OCI-LY1 (cell line): ENCODE measurements around the gene AGBL1.

Experiments
- H2AFZ ChIP-seq: fragments of 200-600 bp; sonication (generic), shearing (Covaris generic); 2 replicates; pipeline ENCODE4 v1.6.0; 2014; ENCODE audit warnings: antibody characterized with exemption, mild to moderate bottlenecking, low read length
- H3F3A ChIP-seq: fragments of 200-600 bp; sonication (generic), shearing (Covaris generic); 2 replicates; pipeline ENCODE4 v1.6.0; 2014; ENCODE audit warnings: mild to moderate bottlenecking, antibody characterized with exemption, low read length, moderate library complexity; ENCODE audit not compliant: insufficient read depth
- H3K27ac ChIP-seq: fragments of 200-600 bp; sonication (generic); 2 replicates; pipeline ENCODE4 v1.5.1; 2014; ENCODE audit warnings: low read length, mixed run types, mild to moderate bottlenecking, low read depth; ENCODE audit not compliant: poor library complexity, severe bottlenecking
- H3K27me3 ChIP-seq: fragments of 200-600 bp; sonication (generic); 2 replicates; pipeline ENCODE4 v1.6.0; 2014; ENCODE audit warnings: antibody characterized with exemption, mild to moderate bottlenecking, low read length, moderate library complexity; ENCODE audit not compliant: insufficient read depth
- H3K36me3 ChIP-seq: fragments of 200-600 bp; sonication (generic); 2 replicates; pipeline ENCODE4 v1.6.1; 2014; ENCODE audit warnings: mild to moderate bottlenecking, antibody characterized with exemption, low read length, moderate library complexity, mixed read lengths; ENCODE audit not compliant: insufficient read depth
- H3K4me1 ChIP-seq: fragments of 200-600 bp; sonication (generic); 2 replicates; pipeline ENCODE4 v1.5.1; 2014; ENCODE audit warnings: mild to moderate bottlenecking, low read length, moderate library complexity; ENCODE audit not compliant: insufficient read depth, severe bottlenecking
- H3K4me2 ChIP-seq: fragments of 200-600 bp; sonication (generic), shearing (Covaris generic); 2 replicates; pipeline ENCODE4 v1.6.1; 2014; ENCODE audit warnings: low read length
- H3K4me3 ChIP-seq: fragments of 200-600 bp; sonication (generic); 2 replicates; pipeline ENCODE4 v1.5.1; 2014; ENCODE audit warnings: low read length, low read depth, mild to moderate bottlenecking, mixed read lengths; ENCODE audit not compliant: poor library complexity, severe bottlenecking
- H3K79me2 ChIP-seq: fragments of 200-600 bp; shearing (Covaris generic); 2 replicates; pipeline ENCODE4 v1.6.1; 2016; ENCODE audit warnings: mixed run types, low read length, mixed read lengths; ENCODE audit not compliant: insufficient read depth
- H3K9ac ChIP-seq: fragments of 200-600 bp; sonication (generic), shearing (Covaris generic); 2 replicates; pipeline ENCODE4 v1.6.1; 2014; ENCODE audit warnings: mild to moderate bottlenecking, low read length, mixed read lengths
- H3K9me2 ChIP-seq: fragments of 200-600 bp; sonication (generic), shearing (Covaris generic); 2 replicates; pipeline ENCODE4 v1.6.1; 2014; ENCODE audit warnings: low read depth, mild to moderate bottlenecking, low read length, mixed read lengths
- H3K9me3 ChIP-seq: fragments of 200-600 bp; shearing (Covaris generic); 2 replicates; pipeline ENCODE4 v1.6.1; 2014; ENCODE audit warnings: low read length, mixed read lengths
- H4K20me1 ChIP-seq: fragments of 200-600 bp; sonication (generic), shearing (Covaris generic); 2 replicates; pipeline ENCODE4 v1.6.0; 2016; ENCODE audit warnings: mild to moderate bottlenecking, low read length; ENCODE audit not compliant: insufficient read depth
- EZH2 ChIP-seq: fragments of 200-600 bp; sonication (generic), shearing (Covaris generic); IDR thresholded peaks from 2 replicates; pipeline ENCODE4 v1.8.0; 2017; ENCODE audit warnings: borderline replicate concordance, mixed run types, mild to moderate bottlenecking, antibody characterized with exemption, low read length, moderate library complexity, mixed read lengths
- TF ChIP-seq, protein P1 (sequence below): fragments of 200-600 bp; sonication (generic), shearing (Covaris generic); IDR thresholded peaks from 2 replicates; pipeline ENCODE4 v1.5.1; 2017; ENCODE audit warnings: mild to moderate bottlenecking, antibody characterized with exemption, low read length, moderate library complexity, mixed read lengths

AGBL1 gene

DNA sequence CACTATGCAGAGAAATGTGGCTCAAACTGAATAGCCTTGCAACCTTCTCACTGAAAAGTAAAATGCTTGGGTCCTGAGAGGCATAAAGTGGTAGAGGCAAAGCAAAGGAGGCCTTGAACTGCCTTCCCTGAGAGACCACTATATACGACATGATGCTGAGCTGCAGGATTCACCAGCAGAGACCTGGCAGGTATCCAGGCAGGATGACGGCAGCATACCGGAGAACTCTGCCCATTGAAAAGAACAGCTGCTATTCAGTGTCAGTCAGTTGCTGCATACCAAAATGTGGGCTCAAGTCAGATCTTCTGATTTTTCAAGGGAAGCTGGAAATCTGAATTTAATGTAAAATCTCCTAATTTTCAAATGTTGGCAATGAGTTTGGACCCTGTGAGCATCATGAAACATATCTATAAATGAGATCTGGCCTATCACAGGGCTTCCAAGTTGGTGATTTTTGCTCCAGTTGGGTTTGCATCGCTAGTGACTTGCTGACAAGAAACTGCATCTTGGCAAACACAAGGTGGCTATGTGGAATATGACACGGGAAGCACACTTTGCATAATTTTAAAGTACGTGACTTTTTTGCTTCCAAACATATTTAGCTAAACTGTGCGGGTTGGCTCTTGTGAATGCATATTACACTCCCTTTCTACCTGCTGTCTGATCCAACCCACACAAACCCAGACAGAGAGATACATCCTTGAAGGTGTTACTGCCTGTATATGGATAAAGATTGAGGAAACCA is 529.0 kb downstream of the AGBL1 start:
- Histone ChIP-seq H3K4me1 (no peaks in the 10 kb centered on the region), H2AFZ (no peak overlapping the region), H3F3A (no peaks in the 10 kb centered on the region), H4K20me1 (no peaks in the 10 kb centered on the region), H3K9ac (no peak overlapping the region), H3K4me3 (no peak overlapping the region), H3K9me3 (no peaks in the 10 kb centered on the region), H3K79me2 (no peaks in the 10 kb centered on the region), H3K4me2 (no peak overlapping the region), H3K36me3 (no peaks in the 10 kb centered on the region), H3K9me2 (no peaks in the 10 kb centered on the region), H3K27ac (no peak overlapping the region), H3K27me3 (no peaks in the 10 kb centered on the region)
- TF ChIP-seq, protein P1, sequence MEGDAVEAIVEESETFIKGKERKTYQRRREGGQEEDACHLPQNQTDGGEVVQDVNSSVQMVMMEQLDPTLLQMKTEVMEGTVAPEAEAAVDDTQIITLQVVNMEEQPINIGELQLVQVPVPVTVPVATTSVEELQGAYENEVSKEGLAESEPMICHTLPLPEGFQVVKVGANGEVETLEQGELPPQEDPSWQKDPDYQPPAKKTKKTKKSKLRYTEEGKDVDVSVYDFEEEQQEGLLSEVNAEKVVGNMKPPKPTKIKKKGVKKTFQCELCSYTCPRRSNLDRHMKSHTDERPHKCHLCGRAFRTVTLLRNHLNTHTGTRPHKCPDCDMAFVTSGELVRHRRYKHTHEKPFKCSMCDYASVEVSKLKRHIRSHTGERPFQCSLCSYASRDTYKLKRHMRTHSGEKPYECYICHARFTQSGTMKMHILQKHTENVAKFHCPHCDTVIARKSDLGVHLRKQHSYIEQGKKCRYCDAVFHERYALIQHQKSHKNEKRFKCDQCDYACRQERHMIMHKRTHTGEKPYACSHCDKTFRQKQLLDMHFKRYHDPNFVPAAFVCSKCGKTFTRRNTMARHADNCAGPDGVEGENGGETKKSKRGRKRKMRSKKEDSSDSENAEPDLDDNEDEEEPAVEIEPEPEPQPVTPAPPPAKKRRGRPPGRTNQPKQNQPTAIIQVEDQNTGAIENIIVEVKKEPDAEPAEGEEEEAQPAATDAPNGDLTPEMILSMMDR = no peak

- H3F3A ChIP-seq = no peaks in the 10 kb centered on the region
- H3K9ac ChIP-seq = no peak overlapping the region
- H3K79me2 ChIP-seq = no peaks in the 10 kb centered on the region
- H3K36me3 ChIP-seq = no peaks in the 10 kb centered on the region
- H3K9me3 ChIP-seq = no peaks in the 10 kb centered on the region
- H3K4me1 ChIP-seq = no peaks in the 10 kb centered on the region
- H3K4me3 ChIP-seq = no peak overlapping the region
- no peaks in the 10 kb centered on the region for H3K27me3 ChIP-seq
- H2AFZ ChIP-seq = no peak overlapping the region
- H4K20me1 ChIP-seq = no peaks in the 10 kb centered on the region
- H3K4me2 ChIP-seq = no peak overlapping the region
- H3K27ac ChIP-seq = no peak overlapping the region
- TF ChIP-seq, protein P1 = no peak
- H3K9me2 ChIP-seq = no peaks in the 10 kb centered on the region
These were observed 529.6 kb downstream of the AGBL1 start for GRCh38 chr15:86609275-86609674.

- Histone ChIP-seq H3F3A (no peaks in the 10 kb centered on the region), H3K4me1 (no peaks in the 10 kb centered on the region), H2AFZ (no peak overlapping the region), H3K79me2 (no peaks in the 10 kb centered on the region), H3K27me3 (no peaks in the 10 kb centered on the region), H3K4me3 (no peak overlapping the region), H3K36me3 (no peaks in the 10 kb centered on the region), H4K20me1 (no peaks in the 10 kb centered on the region), H3K9ac (no peak overlapping the region), H3K27ac (no peak overlapping the region), H3K9me3 (no peaks in the 10 kb centered on the region), H3K9me2 (no peaks in the 10 kb centered on the region), H3K4me2 (no peak overlapping the region)
- TF ChIP-seq, protein P1 = no peak
- no peak for TF ChIP-seq EZH2
These were observed 530.4 kb downstream of the AGBL1 start for GRCh38 chr15:86610038-86610437.
